Activated T-cell treated with anti-CD3 and anti-CD28 coated beads for 24 hours (primary cell): ENCODE data around the gene EPB41L2.

Experiments used
- DNase-seq: peaks from one replicate; pipeline ENCODE4 v3.0.0-alpha.2; 2020; ENCODE audit warnings: low read depth

The EPB41L2 gene

DNA sequence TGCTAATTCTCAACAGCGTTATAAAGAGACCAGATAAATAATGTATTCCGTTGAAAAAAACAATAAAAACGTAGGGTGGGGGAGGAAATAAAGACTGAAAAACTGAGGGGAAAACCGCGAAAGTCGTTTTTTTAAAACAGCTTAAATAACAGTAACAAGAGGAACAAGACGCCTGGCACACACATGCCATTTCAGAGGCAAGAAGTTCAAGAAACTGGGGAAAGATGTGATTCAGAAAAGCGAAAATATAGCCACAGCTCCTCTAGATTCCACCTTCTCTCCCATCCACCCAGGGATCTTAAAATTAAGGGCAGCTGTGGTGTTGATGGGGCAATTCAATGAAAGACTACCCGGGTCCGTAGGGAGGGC, 1.3 kb downstream of the EPB41L2 start:
- DNase-seq, result no peak

DNA sequence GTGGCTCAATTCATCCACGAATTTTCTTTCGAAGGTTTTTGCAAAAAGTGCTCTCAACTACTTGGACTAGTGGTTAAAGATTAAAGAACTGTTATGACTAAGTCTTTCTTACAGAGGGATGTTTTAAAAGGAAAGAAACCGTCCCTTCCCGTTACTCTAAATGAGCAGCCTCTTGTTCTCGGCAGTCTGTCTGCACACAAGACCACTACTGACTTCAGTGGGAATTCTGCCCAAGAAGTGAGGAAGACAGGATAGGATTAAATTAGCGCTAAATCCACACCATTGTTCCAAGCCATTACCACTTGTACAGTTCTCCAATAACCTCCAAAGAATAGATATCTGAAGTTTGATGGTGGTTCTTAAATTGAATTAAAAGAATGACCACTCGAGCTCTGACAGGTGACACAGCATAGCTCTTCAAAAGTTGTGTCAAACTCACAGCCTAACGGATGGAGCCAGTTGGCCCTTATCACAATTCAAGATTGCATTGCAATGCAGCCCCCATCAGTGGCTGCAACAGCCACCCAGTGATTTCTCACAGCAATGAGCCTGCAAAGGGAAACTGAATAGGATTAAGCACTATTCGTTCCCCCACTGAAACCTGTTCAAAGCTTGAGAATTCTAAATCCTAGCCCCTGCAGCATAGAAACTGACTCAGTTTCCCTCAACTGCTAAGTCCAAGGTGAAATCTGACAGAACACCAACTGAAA, 1.8 kb downstream of the EPB41L2 start:
- DNase-seq, result no peak

DNA sequence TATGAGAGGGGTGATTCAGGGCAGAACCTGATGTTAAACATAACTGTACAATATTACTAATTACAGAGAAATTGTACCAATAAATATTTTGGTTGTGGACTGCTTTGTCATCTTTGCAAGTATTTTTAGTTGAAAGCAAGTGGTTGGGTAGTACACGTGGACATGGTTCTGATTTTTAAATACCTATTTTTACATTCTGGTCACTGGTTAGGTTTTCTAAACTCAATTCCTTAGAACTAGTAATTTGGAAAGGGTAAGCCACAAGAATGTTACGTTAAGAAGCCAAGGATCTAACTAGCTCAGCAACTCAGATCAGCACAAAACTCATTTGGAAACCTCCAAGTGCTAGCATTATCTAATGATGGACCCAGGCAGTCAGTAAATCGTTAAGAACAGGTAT, 2.7 kb downstream of the EPB41L2 start:
- DNase-seq, result no peak

DNA sequence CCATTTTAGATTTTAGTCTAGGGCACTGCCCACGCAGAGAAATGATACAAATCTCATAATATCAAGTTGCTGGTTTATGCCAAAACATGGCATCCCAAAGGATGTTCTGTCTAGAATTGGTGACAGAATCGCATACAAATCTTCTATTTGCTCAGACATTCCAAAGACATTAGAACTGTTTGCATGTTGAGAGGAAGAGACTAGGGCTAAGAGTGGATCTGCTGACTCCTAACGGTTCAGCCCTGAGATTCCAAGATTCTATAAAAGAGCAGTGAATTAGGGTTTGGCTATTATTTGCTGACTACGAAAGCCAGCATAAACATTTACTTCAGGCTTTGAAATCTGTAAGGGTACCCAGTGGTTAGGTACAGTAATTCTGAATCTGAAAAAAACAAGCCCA, 3.6 kb downstream of the EPB41L2 start:
- no peak for DNase-seq

DNA sequence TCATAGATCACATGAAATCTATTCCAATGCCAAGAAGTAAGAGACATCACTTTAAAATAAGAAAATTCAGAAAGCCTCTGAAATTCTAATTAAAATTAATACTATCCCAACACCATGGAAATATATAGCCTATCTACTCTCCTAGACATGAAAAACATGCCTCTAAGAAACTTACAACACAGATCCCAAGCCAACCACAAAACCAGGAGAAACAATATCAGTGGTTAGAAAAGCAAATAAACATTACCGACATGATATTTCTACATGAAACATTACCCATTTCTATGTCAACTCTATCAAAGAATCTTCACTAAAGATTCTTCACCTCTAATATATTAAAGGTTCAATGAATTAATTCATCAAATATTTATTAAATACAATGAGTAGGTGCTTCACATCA, 4.8 kb downstream of the EPB41L2 start:
- DNase-seq, result no peak

DNA sequence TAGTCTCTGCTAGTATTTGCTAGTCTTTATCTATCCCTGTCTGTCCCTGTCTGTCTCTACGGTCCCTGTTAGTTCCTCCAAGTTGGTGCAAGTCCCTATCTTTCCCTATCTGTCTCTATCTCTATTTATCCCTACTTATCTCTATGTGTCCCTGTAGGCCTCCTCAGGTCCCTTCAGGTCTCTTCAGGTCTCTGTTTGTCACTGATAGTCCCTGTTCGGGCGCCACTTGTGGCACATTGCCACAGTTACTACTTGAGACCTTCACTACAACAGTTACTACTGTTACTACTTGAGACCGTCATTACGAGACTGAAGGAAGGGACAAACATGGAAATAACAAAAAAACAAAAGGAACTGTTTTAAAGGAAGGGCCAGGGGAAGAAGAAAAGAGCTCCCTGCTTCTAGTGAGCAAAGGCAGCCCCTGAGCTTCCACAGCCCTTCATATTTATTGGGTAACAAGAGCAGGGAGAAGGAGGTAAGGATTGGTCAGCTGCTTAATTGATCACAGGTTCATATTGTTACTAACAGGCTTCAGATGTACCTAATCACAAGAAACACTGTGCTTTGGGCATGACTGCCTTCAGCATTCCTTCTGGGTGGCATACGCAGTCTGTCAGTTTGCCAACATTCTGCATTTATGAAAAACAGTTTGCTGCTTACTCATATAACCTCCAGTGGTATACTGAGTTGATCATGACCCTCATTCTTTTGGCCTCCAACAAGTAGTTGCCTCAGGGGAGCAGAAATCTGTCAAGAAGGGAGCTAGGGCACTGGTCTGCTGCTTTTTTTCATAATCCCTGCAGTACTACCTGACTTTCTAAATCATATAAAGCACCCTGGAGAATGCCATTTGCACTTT, 8.4 kb downstream of the EPB41L2 start:
- DNase-seq, result no peak

DNA sequence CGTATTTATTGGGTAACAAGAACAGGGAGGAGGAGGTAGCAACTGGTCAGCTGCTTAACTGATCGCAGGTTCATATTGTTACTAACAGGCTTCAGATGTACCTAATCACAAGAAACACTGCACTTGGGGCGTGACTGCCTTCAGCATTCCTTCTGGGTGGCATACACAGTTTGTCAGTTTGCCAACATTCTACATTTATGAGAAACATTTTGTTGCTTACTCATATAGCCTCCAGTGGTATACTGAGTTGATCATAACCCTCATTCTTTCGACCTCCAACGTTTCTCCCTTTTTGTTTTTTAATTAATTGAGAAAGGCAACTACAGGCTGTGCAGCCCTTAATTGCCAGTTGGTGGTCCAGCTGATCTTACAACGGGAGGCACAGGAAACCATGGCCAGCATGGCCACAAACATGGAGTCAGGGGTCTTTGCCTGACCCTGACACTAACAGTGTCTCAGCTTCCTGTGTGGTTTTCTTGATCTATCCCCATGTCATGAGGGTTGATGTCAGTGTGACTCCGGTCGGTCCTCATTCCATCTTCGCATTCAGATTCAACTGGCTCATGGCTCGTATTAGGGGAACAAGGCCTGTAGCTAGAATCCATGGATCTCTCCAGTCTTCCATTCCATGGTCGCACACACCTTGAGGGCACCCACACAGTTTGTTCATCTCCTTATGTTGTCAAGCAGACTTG, 9.4 kb downstream of the EPB41L2 start:
- DNase-seq, result no peak

DNA sequence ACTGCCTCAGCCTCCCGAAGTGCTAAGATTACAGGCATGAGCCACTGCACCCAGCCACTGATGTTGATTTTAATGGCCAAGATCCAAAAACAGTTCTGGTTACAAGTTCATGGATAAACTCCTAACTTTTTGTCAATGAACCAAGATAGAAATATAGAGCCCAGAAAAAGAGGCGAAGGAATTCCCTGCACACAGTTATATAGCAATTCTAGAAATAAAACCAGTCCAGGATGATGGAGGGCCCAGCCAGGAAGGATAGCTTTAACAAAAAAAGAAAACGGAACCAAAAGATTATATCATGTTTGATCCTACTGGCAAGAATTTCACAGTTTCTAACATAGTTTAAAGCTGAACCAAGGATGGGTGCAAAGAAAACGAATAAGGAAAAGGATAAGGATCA, 10.9 kb downstream of the EPB41L2 start:
- no peak for DNase-seq

DNA sequence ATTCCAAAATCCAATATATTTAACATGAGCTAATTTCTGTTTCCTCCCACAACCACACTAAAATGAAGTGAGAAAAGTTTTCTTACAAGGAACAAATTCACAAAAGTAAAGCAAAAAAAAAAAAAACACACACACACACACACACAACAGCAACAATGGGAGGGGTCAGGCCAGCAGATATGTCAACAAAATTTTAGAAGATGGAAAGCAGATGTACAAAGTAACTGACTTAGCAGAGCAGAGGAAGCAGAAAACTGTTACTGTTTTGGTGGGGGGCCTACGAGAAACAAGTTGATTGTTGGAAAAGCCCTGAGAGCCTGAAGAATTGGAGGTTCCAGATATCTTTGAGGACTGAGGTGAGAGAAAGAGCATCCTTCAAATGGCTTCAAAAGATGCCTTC, 11.7 kb downstream of the EPB41L2 start:
- DNase-seq, result no peak

DNA sequence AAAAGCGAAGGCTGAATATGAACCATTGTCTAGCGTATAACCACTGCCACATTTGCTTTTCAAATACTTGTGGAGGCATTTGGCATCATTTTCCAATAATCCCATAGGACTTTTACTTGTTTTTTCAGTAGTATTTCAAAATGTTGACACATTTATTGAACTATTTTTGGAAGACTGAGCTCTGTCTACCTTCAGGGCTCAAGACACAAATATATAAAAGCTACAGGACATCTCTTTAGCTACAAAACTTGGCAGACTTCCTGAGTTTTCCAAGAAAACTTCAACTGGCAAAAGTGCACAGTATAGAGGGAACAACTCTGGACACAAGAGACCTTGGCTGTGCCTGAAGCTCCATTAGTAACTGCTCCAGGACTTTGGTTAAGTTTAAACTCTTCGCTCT, 13.4 kb downstream of the EPB41L2 start:
- DNase-seq, result no peak

DNA sequence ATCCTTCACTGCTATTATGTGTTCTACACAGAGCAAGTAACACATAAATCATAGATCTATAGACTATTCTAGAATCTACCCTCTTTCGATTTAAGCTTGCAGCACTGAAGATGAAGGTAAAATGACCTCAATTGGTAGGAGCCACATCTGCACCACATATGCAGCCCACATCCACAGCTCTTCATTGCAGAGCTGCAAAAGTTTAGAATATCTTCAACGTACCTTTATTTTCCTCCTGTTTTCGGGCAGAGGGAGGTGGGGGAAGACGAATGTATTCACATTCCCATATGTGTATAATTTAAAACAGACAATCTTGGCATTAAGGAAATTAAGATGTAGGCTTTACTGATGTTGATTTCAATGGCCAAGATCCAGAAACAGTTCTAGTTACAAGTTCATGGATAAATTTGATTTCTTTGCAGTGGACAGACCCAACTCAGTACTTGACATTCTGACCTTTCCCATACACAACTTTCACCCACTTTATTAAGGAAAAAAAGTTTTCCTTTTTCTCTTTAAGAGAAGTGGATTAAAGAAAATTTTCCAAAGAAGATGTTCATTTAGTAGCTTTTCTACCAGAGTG, 14.0 kb downstream of the EPB41L2 start:
- DNase-seq, result no peak

DNA sequence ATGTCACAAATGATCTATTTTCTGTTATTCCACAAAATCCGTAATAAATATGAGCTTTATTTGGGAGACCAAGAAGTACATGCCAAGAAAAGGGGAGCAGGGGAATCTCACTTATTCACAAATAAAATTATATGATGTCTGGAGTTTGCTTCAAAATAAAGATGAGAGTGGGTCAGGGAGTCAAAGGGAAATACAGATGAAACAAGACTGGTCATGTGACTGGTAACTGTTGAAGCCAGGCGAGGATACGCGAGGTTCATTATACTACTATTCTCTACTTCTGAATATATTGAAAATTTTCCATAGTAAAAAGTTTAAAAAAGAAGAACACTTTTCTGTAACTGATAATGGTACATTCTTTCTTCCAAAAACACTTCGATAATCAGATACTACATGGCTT, 14.6 kb downstream of the EPB41L2 start:
- no peak for DNase-seq

DNA sequence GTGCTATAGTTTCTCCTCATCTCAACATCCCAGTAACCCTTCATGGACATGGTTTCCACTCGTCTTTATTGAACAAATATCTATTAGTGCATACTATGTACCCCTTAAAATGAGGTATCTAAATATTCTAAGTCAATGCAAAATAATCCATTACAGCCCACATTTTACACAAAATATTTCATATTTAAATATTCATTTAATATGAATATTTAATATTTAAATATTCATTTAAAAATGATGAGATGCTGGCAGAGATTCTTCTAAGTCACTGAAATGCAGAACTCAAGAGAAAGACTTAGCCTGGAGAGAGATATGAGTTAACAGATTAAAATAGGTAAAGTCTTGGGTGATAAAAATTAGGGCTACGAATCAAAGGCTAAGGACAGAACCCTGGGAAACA, 17.9 kb downstream of the EPB41L2 start:
- no peak for DNase-seq

DNA sequence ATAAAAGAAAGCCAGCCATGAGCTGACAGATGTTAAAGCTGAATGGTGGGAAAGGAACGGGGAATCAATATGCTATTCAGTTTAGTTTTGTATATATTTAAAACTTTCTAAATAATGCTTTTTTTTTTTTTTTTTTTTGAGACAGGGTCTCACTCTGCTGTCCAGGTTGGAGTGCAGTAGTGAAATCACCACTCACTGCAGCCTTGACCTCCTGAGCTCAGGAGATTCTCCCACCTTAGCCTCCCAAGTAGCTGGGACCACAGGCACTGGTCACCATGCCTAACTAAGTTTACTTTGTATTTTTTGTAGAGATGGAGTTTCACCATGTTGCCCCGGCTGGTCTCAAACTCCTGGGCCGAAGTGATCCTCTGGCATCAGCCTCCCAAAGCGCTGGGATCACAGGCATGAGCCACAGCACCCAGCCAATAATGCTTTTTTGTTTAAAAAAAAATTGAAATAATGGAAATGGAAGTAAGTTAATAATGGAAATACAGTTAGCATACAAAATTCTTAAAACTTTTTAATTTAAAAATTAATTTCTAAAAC, 19.1 kb downstream of the EPB41L2 start:
- DNase-seq, result no peak

DNA sequence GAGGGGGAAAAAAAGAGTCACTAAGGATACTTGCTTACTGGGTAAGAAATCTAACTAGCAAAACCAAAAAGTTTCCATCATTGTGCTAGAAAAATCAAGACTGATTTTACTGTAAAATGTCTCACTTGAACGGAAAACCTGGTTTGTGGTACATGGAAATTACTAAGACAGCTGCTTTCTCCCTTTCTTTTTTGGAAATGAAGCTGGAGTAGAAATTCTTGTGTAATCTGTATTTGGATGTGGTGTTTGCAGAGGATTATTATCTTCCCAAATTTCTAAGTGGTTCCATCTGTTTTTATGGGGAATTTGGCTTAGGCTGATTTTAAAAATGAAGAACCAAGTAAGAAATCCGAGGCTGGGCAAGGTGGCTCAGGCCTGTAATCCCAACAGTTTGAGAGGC, 20.4 kb downstream of the EPB41L2 start:
- no peak for DNase-seq

DNA sequence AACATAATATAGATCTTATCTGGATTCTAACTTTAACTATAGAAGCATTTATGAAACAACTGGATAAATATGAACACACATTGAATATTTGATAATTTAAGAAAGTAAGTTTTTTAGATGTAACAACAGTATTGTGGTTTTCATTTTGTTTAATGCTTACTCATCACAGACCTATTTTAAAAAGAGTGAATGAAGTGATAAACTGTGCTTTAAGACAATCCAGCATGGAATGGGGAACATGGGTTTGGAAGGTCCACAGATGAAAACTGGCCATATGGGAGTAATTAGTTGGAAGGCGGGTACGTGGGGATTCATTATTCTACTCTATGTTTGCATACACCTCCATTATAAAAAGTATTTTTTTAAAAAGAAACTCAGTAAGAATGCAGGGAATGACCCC, 21.2 kb downstream of the EPB41L2 start:
- no peak for DNase-seq

DNA sequence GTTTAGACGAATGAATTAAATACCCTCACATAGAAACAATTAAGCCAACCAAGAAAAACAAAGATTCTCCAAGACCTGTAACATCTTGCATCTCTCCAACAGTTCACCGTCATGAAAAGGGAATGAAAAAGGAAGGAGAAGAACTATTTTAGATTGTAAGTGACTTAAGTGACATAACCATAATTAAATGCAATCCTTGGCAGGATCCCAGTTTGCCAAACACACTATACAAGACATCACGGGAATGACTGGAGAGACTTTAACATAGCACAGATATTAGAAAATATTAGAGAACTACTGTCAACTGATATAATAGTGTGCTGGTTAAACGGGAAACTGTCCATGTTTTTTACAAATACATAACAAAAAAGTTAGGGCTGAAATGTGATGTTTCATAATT, 22.2 kb downstream of the EPB41L2 start:
- no peak for DNase-seq

DNA sequence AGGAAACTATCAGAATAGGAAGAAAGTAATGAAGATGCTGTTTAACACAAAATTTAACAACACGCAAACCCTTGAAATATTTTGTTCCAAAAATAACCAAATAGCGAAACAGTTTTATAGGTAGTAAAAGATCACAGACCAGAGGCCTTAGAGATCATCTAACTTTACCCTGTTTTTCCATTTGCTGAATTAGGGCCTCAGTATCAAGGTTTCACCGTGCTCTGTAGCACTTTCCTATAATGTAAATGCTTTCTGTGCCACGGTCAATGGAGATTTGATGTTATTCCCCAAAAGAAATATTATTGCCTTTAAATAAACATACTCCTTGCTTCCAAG, 23.7 kb downstream of the EPB41L2 start:
- no peak for DNase-seq

DNA sequence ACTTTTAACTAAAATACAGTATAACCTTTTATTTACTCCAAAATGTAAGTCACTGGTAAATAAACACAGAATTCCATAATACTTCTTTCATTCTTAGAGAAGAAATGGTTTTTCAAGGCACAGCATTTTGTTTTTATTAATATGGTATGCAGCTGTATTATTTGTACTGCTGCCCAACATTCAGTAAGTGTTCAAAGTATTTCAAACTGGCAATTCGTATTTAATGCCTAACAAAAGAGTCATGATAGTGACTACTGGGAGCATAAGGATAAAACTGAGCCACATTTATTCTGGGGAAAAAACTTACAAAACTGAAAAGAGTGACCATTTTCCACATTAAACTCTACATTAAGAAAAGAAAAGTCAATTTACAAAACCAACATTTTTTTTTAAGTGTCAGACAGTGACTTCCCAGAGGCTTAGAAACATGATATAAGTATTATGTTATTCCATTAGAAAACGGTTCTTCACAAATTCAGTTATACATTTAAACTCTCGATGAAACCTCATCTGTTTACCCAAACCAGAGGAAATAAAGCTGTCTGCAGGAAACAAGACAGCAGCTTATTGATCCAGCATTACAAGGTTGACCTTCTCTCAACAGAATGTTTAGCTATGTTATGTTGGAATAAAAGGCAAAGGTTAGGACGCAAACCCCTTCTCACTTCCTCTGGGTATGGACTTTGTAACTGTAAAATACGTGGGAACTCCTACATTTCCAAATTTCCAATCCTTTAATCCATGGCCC, 24.3 kb downstream of the EPB41L2 start:
- DNase-seq, result no peak

DNA sequence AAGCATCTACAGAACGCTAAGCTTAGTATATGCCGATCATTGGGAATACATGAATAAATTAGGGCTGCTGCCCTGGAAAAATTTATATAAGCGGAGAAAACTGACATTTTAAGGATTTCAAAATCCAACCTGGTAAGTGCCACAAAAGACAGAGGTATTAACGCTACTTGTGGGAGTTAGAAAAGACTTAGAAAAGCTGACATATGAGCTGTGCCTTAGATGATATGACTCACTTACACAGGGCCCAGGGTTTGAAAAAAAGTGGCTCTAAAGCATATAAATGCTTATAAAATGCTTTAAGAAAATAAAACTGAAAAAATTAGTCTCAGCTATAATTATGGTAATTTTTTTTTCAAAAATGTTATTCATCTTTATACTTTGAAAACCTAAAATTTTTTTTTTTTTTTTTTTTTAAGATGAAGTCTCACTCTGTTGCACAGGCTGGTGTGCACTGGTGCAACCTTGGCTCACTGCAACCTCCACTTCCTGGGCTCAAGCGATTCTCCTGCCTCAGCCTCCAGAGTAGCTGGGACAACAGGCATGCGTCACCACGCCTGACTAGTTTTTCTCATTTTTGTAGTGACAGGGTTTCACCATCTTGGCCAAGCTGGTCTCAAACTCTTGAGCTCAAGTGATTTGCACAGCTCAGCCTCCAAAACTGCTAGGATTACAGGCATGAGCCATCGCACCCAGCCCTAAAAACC, 25.7 kb downstream of the EPB41L2 start:
- no peak for DNase-seq

DNA sequence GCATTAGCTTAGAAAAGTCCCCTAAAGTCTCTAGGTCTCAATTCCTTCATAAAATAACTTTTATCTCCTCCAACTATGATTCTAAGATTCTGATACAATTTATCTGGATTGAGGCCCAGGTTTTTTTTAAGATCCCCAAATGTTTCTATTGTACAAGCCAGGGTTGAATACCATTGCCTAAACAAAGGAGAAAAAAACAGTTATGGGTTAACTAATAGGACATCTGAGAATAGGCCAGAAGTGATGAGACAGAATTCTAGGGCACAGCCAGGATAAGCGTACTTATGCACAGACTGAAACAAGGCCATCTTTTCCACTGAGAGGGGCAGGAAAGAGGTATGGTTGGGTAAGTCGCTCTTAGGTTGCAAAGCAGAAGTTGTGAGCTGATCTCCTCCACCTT, 26.4 kb downstream of the EPB41L2 start:
- DNase-seq, result no peak
